Pancreas (tissue), 10 donors: Measurements from ENCODE around the gene PEX14. TPM values are rescaled to one million over a fixed set of nuclear protein-coding genes. Genes with fewer than 3 reads are reported as not detected.

ENCODE experiments used
- ATAC-seq, 4 donors: fragments of 200-7000 bp; cut with Tn5 transposase; one replicate each; pipeline versions ENCODE4 v1.8.0 to v1.9.1; 2020; ENCODE audit warnings: mild to moderate bottlenecking in 4 of 4, moderate library complexity in 4 of 4
- DNase-seq, 6 donors: peaks; one replicate each; pipeline ENCODE4 v3.0.0-alpha.2; 2020
- FAIRE-seq: peaks from 2 replicates; lab custom pipeline; 2012; peaks lifted over from hg19 to GRCh38; lab: Jason Lieb, UNC
- H3K27ac ChIP-seq, 4 donors: fragments of 200-600 bp; sonication (generic); 1 replicate in 3 of 4; 2 replicates in 1 of 4; pipeline versions ENCODE4 v1.5.0 to v1.8.0; 2020
- H3K27me3 ChIP-seq, 4 donors: fragments of 200-600 bp; one replicate each; pipeline ENCODE4 v1.8.0; 2021
- H3K36me3 ChIP-seq, 3 donors: fragments of 200-600 bp; sonication (generic) in 1 of 3; one replicate each; pipeline versions ENCODE4 v1.5.0 to v1.8.0; 2020 to 2021
- H3K4me1 ChIP-seq, 3 donors: fragments of 200-600 bp; one replicate each; pipeline ENCODE4 v1.8.0; 2021
- H3K4me3 ChIP-seq, 4 donors: fragments of 200-600 bp; sonication (generic) in 2 of 4; one replicate each; pipeline versions ENCODE4 v1.5.0 to v1.8.0; 2020 to 2021
- H3K9me3 ChIP-seq, 4 donors: fragments of 200-600 bp; one replicate each; pipeline ENCODE4 v1.8.0; 2021
- CTCF ChIP-seq, 4 donors: fragments of 200-600 bp; sonication (generic) in 3 of 4; IDR thresholded peaks; one replicate each; pipeline versions ENCODE4 v1.5.0 to v1.8.0; 2021; ENCODE audit warnings: antibody characterized with exemption in 4 of 4
- WGBS, 2 donors: extraction: QIAGEN DNeasy Blood & Tissue Kit; methylation state at CpG; one replicate each; pipeline ENCODE4 v1.1.7; 2013; 5-methylcytosine and 5-hydroxymethylcytosine counted together
- intact Hi-C, 3 donors: fragments of 100-400 bp; cut with DNase I; formaldehyde crosslinking; loops; one replicate each; pipeline versions ENCODE4 v1.11.1 to v1.14.2; 2022
- polyA plus RNA-seq, 2 donors: library from polyadenylated mRNA; stranded (reverse); fragments of 200-250 nt; gene quantifications; one replicate each; pipeline ENCODE4 v1.2.3, GENCODE V29; 2013
- total RNA-seq, 6 donors: library from RNA; stranded (reverse); fragmentation: NEBNext Ultra II Directional in 4 of 6; extraction: Animal tissue kit (Norgen Biotek cat#: 25700) in 4 of 6; gene quantifications; one replicate each; pipeline versions ENCODE4 v1.2.1 to v1.2.4, GENCODE V29; 2021 to 2023
- donor health status: healthy with polysubstance abuse.
- donor health status: DM: no; HTN: no; CAD: no; lungs with moderate emphysema.
- donor health status: DM: no; HTN: no; CAD: no.
- donor health status: control.
- donor health status: control.
- donor health status: Bipolar disorder and iron deficiency.
- donor health status: DM: yes; HTN: yes; CAD: no.
- donor health status: DM: no; HTN: no; CAD: no.
- donor health status: DM: no; HTN: no; CAD: no.
- donor health status: DM: yes; HTN: yes; CAD: no.

Gene PEX14
- total and polyA plus RNA-seq, 8 donors: 6.0 to 12.8 (median 8.2) TPM

GRCh38 chr1:10578070-10578469 is 103.3 kb downstream of the PEX14 start:
- Histone ChIP-seq H3K4me1 (no peaks in the 10 kb centered on the region), H3K4me3 (no peak overlapping the region), H3K27me3 (no peaks in the 10 kb centered on the region), H3K9me3 (no peaks in the 10 kb centered on the region), H3K36me3 (no peaks in the 10 kb centered on the region), H3K27ac (no peak overlapping the region)
- no peak for TF ChIP-seq CTCF (IDR thresholded peaks at IDR 0.05)
- no peak for DNase-seq
- FAIRE-seq: no peak
- no peak for ATAC-seq
- intact Hi-C loops: no loop called here
- WGBS, 2 donors: 59 to 63% methylated on average over 4 of the region's 4 CpGs

GRCh38 chr1:10583641-10584040 is 108.9 kb downstream of the PEX14 start:
- TF ChIP-seq CTCF (IDR thresholded peaks at IDR 0.05): no peak
- ATAC-seq (no peak), FAIRE-seq (no peak)

GRCh38 chr1:10585242-10585641 is 110.5 kb downstream of the PEX14 start:
- H3K27me3 ChIP-seq: no peaks in the 10 kb centered on the region
- H3K9me3 ChIP-seq: no peaks in the 10 kb centered on the region
- TF ChIP-seq CTCF (IDR thresholded peaks at IDR 0.05): no peak
- FAIRE-seq (no peak), ATAC-seq (no peak), DNase-seq (no peak)
- no peak overlapping the region for H3K27ac ChIP-seq
- no peaks in the 10 kb centered on the region for H3K4me1 ChIP-seq
- no peaks in the 10 kb centered on the region for H3K36me3 ChIP-seq
- intact Hi-C loops: no loop called here
- no peak overlapping the region for H3K4me3 ChIP-seq
- WGBS, 2 donors: 85 to 97% methylated on average over 1 of the region's 1 CpG

More at GRCh38 chr1:10583641-10584040, 108.9 kb downstream of the PEX14 start:
- 60 to 92% methylated on average over 3 of the region's 3 CpGs for WGBS, 2 donors
- Histone ChIP-seq H3K36me3 (no peaks in the 10 kb centered on the region), H3K4me3 (no peak overlapping the region), H3K27me3 (no peaks in the 10 kb centered on the region), H3K27ac (no peak overlapping the region), H3K4me1 (no peaks in the 10 kb centered on the region), H3K9me3 (no peaks in the 10 kb centered on the region)
- intact Hi-C loops: no loop called here
- no peak for DNase-seq

GRCh38 chr1:10586125-10586524 is 111.4 kb downstream of the PEX14 start:
- intact Hi-C loops: no loop called here
- DNase-seq: no peak
- Histone ChIP-seq H3K4me3 (no peak overlapping the region), H3K4me1 (peaks cover 0 to 3% (median 0%) of the 10 kb centered on the region in 3 donors), H3K9me3 (no peaks in the 10 kb centered on the region), H3K27ac (no peak overlapping the region), H3K36me3 (no peaks in the 10 kb centered on the region), H3K27me3 (no peaks in the 10 kb centered on the region)
- no peak for TF ChIP-seq CTCF (IDR thresholded peaks at IDR 0.05)
- ATAC-seq: no peak
- FAIRE-seq: no peak
- 84 to 89% methylated on average over 5 of the region's 5 CpGs for WGBS, 2 donors

GRCh38 chr1:10588640-10589039 is 113.9 kb downstream of the PEX14 start:
- H3K4me1 ChIP-seq: peaks cover 0 to 10% (median 0%) of the 10 kb centered on the region in 3 donors
- ATAC-seq (no peak), FAIRE-seq (no peak), DNase-seq (no peak)
- H3K36me3 ChIP-seq: no peaks in the 10 kb centered on the region
- 93 to 96% methylated on average over 5 of the region's 5 CpGs for WGBS, 2 donors
- H3K4me3 ChIP-seq: no peak overlapping the region
- H3K27me3 ChIP-seq: no peaks in the 10 kb centered on the region
- no peaks in the 10 kb centered on the region for H3K9me3 ChIP-seq
- no peak for TF ChIP-seq CTCF (IDR thresholded peaks at IDR 0.05)
- no peak overlapping the region for H3K27ac ChIP-seq
- intact Hi-C loops: no loop called here
